NK-92 treated with Interleukin-12 subunit alpha and Interleukin-12 subunit beta, amount 100 ng/mL, for 24 hours (cell line): ENCODE data around the gene IQSEC2.

Experiments
- DNase-seq: peaks from one replicate; lab custom pipeline; 2025; lab: John Stamatoyannopoulos, UW

The IQSEC2 gene

GRCh38 chrX:53305219-53305995 is 24.0 kb upstream of the IQSEC2 start:
- DNase-seq = no peak

- DNase-seq = no peak
These were observed 21.8 kb upstream of the IQSEC2 start for GRCh38 chrX:53303195-53303594.

GRCh38 chrX:53300157-53300556 is 18.8 kb upstream of the IQSEC2 start:
- DNase-seq = no peak

GRCh38 chrX:53294024-53294648 is 12.8 kb upstream of the IQSEC2 start:
- no peak for DNase-seq

- no peak for DNase-seq
These were observed 10.2 kb upstream of the IQSEC2 start for GRCh38 chrX:53291596-53291995.

GRCh38 chrX:53290441-53291041 is 9.2 kb upstream of the IQSEC2 start:
- no peak for DNase-seq

- DNase-seq = no peak
These were observed 6.8 kb upstream of the IQSEC2 start for GRCh38 chrX:53288189-53288588.

- DNase-seq = peak; percentile 10
These were observed 6.2 kb upstream of the IQSEC2 start for GRCh38 chrX:53287493-53288138.

GRCh38 chrX:53286171-53286570 is 4.8 kb upstream of the IQSEC2 start:
- no peak for DNase-seq

- DNase-seq = no peak
These were observed 4.2 kb upstream of the IQSEC2 start for GRCh38 chrX:53285591-53285990.

- DNase-seq = no peak
These were observed 3.5 kb upstream of the IQSEC2 start for GRCh38 chrX:53284684-53285447.

GRCh38 chrX:53283567-53283966 is 2.2 kb upstream of the IQSEC2 start:
- DNase-seq = no peak

GRCh38 chrX:53283099-53283498 is 1.7 kb upstream of the IQSEC2 start:
- DNase-seq = no peak

- no peak for DNase-seq
These were observed 745 bp upstream of the IQSEC2 start for GRCh38 chrX:53281963-53282695.

- no peak for DNase-seq
These were observed 758 bp downstream of the IQSEC2 start for GRCh38 chrX:53280331-53281320.

GRCh38 chrX:53279296-53280237 is 1.8 kb downstream of the IQSEC2 start:
- DNase-seq = no peak

- DNase-seq = no peak
These were observed 8.5 kb downstream of the IQSEC2 start for GRCh38 chrX:53272808-53273337.

GRCh38 chrX:53269536-53270107 is 11.8 kb downstream of the IQSEC2 start:
- DNase-seq = no peak
